HG03097 (cell line): ENCODE measurements around the gene DEFB114.
"Not testable (repeated sequence)": the region's sequence is repeated elsewhere in the genome, so short reads cannot be mapped to it uniquely, and the experiment has no call there.

ENCODE experiments used
- ATAC-seq: cut with Tn5 transposase; IDR thresholded peaks from one replicate; pipeline ENCODE4 v1.9.1; 2021; ENCODE audit not compliant: unreplicated experiment, low FRiP score

DEFB114 gene

DNA sequence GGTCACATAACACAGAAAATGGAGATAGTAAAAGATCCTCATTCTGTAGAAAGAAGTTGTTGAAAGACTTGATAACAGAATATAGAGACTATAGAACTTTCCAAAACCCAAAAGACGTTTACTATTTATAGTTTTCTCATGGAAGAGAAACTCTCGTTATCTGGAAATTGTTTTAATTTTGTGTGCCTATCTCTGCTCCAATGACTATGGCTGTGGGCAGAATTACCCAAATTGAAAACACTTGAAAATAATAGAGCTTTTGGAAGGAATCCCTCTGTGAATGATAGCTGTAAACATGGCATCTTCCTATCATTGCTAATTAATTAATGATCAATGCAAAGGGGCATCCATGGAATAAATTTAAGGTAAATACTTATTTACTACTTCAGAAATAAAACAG is at the start of gene DEFB114:
Gene DEFB114 (minus strand): TSS at position 101 of the 400 bp plus-strand sequence. CDS start 59 bp downstream, at position 42.
- no peak for ATAC-seq

GRCh38 chr6:50007819-50008218 is 43.9 kb upstream of the DEFB114 start:
- no peak for ATAC-seq

GRCh38 chr6:50003139-50003538 is 39.2 kb upstream of the DEFB114 start:
- ATAC-seq, result no peak

- no peak for ATAC-seq
Measured at GRCh38 chr6:49995278-49995677, 31.3 kb upstream of the DEFB114 start.

DNA sequence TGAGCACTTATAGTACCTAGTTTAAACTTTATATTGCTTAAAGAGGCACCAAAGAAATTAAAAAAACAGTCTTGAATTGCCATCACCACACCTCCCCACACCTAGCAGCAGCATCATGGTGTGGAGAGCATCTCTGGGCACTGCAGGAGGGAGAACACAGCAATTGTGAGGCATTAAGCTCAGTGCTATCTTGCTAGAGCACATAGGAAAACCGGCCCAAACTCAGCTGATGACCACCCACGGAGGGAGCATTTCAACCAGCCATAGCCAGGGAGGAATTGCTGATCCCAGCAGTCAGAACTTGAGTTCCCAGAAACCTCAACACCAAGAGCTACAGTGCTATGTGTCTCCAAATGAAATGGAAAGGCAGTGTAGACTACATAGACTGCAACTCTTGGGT is 24.9 kb upstream of the DEFB114 start:
- no peak for ATAC-seq

DNA sequence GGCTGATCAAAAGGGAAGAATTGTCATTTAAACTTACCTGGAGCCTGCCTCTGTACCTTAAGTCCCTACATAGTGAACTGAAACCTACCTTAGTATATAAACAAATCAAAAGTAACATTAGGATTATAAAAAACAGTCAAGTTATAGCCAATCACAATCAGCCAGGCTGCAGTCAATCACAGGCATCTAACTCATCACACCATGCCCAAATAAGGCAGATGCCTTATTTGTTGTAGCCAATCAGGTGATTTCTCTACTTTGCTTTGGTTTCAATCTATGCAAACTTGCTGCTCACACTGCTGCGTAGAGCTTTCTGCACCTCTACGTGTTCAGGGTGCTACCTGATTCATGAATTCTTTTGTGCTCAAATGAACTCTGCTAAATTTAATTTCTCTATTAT is 23.8 kb upstream of the DEFB114 start:
- ATAC-seq, result no peak

DNA sequence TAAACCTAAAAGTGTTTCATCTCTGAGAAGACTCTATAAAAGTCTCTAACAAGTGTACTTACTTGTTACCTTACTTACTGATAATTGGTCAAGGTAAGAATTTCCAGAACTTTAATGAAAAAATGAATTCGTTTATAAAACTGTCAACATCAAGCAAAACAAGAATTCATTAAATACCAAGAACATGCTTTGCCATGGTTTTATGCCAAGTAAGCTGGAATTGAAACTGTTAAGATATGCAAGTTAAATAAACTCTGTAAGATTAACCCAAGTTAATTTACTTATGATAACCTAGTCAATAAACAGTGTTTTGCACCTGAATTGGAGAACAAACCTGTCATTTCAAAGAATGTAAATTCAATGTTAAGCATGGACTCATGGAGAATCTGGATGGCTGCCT is 22.6 kb upstream of the DEFB114 start:
- ATAC-seq, result no peak

GRCh38 chr6:49982046-49982445 is 18.1 kb upstream of the DEFB114 start:
- no peak for ATAC-seq

DNA sequence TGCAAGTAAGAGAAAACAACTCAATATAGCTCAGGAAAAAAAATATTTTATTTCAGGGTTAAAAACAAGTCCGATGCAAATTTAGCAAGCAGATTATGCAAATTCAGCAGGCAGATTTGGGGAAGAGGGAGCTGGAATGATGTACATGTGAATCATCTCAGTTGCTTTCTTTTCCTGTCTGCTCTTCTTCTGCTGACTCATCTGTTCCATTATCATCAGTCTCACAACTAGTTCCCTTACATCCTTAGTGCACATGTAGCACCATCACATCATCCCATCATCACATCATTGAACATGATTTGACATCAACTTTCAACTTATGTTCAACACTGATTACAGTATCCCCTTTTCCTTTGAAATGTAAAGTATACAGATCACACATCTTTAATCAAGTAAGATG is 16.9 kb upstream of the DEFB114 start:
- ATAC-seq, result no peak

DNA sequence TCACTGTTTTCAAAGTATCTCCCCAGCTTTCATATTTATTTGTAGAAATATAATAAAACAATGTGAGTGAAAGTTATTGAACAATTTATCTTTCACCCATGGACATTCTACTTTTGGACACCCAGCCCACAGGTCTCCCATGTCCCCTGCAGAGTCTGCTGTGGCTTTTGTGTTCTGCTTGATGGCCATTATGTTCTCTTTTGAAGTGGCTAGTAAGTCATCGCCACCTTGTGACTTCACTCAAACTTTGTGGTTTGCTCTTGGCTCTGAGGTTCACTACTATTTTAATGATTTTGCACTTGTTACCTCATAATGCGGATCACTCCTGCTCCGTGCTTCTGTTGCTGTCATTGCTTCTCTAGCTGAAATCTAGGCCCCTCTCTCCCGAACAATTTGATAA is 15.6 kb upstream of the DEFB114 start:
- ATAC-seq, result no peak

- peak; percentile 61 for ATAC-seq
Measured at GRCh38 chr6:49978332-49979226, 14.6 kb upstream of the DEFB114 start.

DNA sequence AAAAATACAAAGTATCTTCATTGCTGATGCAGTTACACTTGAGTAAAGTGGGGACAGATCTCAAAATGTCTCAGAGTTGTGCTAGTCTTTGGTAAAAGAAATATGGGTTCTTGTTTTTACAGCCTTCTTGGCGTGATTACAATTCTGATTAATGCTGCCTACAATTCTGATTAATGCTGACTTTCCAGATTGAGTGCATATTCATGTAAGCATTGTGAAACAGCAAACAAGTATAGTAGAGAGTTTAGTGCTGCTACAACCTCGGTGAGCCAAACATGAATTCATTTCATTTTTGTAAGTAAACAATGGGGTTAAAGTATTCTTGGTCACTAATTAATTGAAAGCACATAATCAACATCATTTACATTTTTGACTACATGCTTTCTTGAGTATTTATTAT is 5.6 kb upstream of the DEFB114 start, which contains the start of gene DEFB113:
Gene DEFB113 (minus strand): TSS at position 21 of the 400 bp plus-strand sequence. CDS start 0 bp downstream, at position 21.
- ATAC-seq, result no peak

DNA sequence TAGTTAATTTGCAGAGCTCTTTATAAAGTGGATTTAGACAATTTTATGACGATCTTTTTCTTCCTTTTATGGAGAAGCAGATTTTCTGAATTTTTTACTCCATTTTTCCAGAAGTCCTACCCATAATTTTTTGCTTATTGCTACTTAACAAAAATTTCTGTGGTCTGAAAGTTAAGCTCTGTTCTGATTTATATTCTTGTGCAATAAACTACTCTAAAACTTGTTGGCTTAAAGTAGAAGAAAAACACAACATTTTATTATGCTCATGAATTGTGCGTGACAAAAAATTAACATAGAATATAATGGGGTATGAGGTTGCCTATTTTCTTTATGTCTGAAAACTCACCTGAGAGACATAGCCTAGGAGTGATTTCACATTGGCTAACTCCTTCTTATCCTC is 2.9 kb upstream of the DEFB114 start:
- no peak for ATAC-seq

- ATAC-seq, result no peak
Measured at GRCh38 chr6:49966334-49966733, 2.4 kb upstream of the DEFB114 start.

- ATAC-seq, result no peak
Measured at GRCh38 chr6:49958180-49958579, 5.8 kb downstream of the DEFB114 start.

DNA sequence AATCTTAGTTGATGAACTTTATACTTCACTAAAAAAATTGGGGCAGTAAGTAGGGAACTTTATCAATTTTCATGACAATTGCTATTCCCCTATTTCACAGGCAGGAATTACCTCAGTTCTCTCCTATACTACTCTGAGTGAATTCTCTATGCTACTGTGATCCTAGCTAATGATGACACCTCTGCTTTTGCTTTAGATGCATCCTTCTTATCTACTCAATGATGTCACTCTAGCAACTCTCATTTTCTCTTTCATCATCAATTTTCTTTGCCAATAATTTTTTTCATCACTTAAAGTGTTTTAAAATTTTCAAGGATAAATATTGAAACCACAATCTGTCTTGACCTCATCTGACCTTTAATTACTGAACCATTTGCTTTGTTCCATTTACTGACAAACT is 8.1 kb downstream of the DEFB114 start:
- ATAC-seq, result no peak

- no peak for ATAC-seq
Measured at GRCh38 chr6:49951926-49952325, 12.0 kb downstream of the DEFB114 start.

DNA sequence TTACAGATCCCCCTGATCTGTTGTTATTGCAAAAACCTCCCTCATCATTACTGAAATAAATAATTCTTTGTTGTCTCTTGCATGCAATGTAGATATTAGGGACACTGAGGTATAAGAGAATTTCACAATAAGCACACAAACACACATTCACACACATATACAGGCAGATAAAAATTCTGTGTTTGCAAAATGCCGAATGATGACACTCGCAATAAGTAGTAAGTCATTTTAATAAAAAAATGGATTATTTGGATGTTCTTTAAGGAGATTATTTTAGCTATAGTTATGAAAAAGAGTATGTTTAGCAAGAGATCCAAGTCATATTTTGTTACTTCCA is 13.6 kb downstream of the DEFB114 start:
- ATAC-seq, result no peak

DNA sequence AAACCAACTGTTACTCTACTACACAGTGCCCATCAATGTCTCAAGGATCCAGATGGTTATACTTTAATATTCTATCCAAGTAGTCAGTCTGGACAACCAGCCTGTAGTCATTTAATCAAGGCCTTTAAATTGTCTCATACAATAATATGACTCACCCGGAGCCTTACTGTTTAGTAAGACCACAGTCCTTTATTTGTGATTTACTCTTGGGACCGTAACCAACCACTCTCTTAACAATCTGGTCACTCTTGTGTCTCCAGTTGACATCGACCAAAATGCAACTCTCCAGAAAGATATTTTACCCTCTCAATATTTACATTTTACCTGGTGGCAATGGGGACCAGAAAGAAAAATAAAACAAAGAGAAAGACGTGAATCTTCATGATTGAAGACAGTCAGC is 14.9 kb downstream of the DEFB114 start:
- no peak for ATAC-seq

DNA sequence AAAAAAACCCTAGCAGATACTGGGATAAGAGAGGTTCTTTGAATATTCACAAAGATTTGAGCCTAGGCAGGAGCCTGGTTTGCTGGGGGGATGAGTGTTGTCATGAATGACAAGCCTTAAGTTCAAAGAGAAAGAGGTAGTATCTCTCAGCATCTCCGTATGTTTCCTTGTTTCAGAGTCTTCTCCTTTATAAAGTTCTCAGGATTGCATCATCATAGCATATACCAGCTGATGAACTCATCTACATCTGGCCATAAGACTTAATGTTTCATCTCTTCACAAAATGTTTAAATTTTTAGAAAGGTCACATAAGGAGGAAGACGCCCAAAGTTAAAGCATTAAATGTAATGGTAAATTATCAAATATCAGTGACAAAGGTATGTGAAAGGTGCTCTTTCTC is 17.1 kb downstream of the DEFB114 start:
- ATAC-seq, result no peak

DNA sequence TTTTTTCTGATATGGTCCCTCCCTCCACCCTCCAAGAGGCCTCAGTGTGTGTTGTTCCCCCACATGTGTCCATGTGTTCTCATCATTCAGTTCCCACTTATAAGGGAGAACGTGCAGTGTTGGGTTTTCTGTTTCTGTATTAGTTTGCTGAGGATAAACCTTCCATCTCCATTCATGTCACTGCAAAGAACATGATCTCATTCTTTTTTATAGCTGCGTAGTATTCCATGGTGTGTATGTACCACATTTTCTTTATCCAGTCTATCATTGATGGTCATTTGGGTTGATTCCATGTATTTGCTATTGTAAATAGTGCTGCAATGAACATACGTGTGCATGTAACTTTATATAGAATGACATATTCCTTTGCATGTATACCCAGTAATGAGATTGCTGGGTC is 19.9 kb downstream of the DEFB114 start:
- not testable (repeated sequence) for ATAC-seq

GRCh38 chr6:49939993-49940498 is 23.9 kb downstream of the DEFB114 start:
- ATAC-seq, result no peak
